HepG2 (cell line): ENCODE measurements around the gene AP3D1. TPM values are rescaled to one million over a fixed set of nuclear protein-coding genes. Genes with fewer than 3 reads are reported as not detected.

Experiments used
- AKAP8 ChIP-seq: sonication (generic); formaldehyde crosslinking; IDR thresholded peaks from 2 replicates; pipeline ENCODE4 v1.5.1; 2020; ENCODE audit warnings: mild to moderate bottlenecking, missing genetic modification reagents
- ATF1 ChIP-seq: IDR thresholded peaks from 2 replicates; pipeline ENCODE4 v1.6.1; 2016; ENCODE audit warnings: mild to moderate bottlenecking, control low read depth
- EP300 ChIP-seq, 3 experiments: sonication (generic) in 1 of 3; formaldehyde crosslinking in 1 of 3; IDR thresholded peaks; 2 replicates each; pipeline versions ENCODE4 v1.5.1 to v1.6.1; 2011 to 2020; ENCODE audit warnings: low read depth in 2 of 3, low read length in 2 of 3, borderline replicate concordance in 1 of 3, improper control_type of control experiment in 1 of 3, mild to moderate bottlenecking in 1 of 3, missing genetic modification reagents in 1 of 3, moderate library complexity in 1 of 3
- FOXJ3 ChIP-seq: sonication (generic); formaldehyde crosslinking; IDR thresholded peaks from 2 replicates; pipeline ENCODE4 v1.4.0; 2020; ENCODE audit warnings: missing genetic modification reagents, mild to moderate bottlenecking, borderline replicate concordance
- HHEX ChIP-seq: IDR thresholded peaks from 2 replicates; pipeline ENCODE4 v1.6.1; 2016; ENCODE audit warnings: control low read depth
- ISL2 ChIP-seq: sonication (generic); formaldehyde crosslinking; IDR thresholded peaks from 2 replicates; pipeline ENCODE4 v1.5.0; 2020; ENCODE audit warnings: missing genetic modification reagents
- JUNB ChIP-seq: sonication (generic); formaldehyde crosslinking; IDR thresholded peaks from 2 replicates; pipeline ENCODE4 v1.8.0; 2022; ENCODE audit warnings: missing genetic modification reagents, mild to moderate bottlenecking, borderline replicate concordance
- KLF6 ChIP-seq: IDR thresholded peaks from 2 replicates; pipeline ENCODE4 v1.8.0; 2016; ENCODE audit warnings: missing biosample characterization, missing genetic modification reagents
- PHF20 ChIP-seq: sonication (generic); formaldehyde crosslinking; IDR thresholded peaks from 2 replicates; pipeline ENCODE4 v1.5.0; 2020; ENCODE audit warnings: mild to moderate bottlenecking, missing genetic modification reagents
- RELA ChIP-seq: sonication (generic); formaldehyde crosslinking; IDR thresholded peaks from 2 replicates; pipeline ENCODE4 v1.4.0; 2020; ENCODE audit warnings: missing genetic modification reagents
- REXO4 ChIP-seq: sonication (generic); formaldehyde crosslinking; IDR thresholded peaks from 2 replicates; pipeline ENCODE4 v1.8.0; 2022; ENCODE audit warnings: missing genetic modification reagents, mild to moderate bottlenecking, borderline replicate concordance
- SP140L ChIP-seq: sonication (generic); formaldehyde crosslinking; IDR thresholded peaks from 2 replicates; pipeline ENCODE4 v1.4.0; 2020; ENCODE audit warnings: missing genetic modification reagents, borderline replicate concordance
- SRY ChIP-seq: sonication (generic); formaldehyde crosslinking; IDR thresholded peaks from 2 replicates; pipeline ENCODE4 v1.8.0; 2022; ENCODE audit warnings: mild to moderate bottlenecking, missing genetic modification reagents
- XBP1 ChIP-seq: sonication (generic); formaldehyde crosslinking; IDR thresholded peaks from 2 replicates; pipeline ENCODE4 v1.5.0; 2020; ENCODE audit warnings: missing genetic modification reagents
- ZMYM3 ChIP-seq: sonication (generic); formaldehyde crosslinking; IDR thresholded peaks from 2 replicates; pipeline ENCODE4 v1.5.1; 2020; ENCODE audit warnings: mild to moderate bottlenecking, missing genetic modification reagents
- ZNF550 ChIP-seq: sonication (generic); formaldehyde crosslinking; IDR thresholded peaks from 2 replicates; pipeline ENCODE4 v1.4.0; 2020; ENCODE audit warnings: mild to moderate bottlenecking, missing genetic modification reagents, borderline replicate concordance
- ZNF878 ChIP-seq: sonication (generic); formaldehyde crosslinking; IDR thresholded peaks from 2 replicates; pipeline ENCODE4 v1.8.1; 2023; ENCODE audit warnings: mild to moderate bottlenecking, missing genetic modification reagents, moderate library complexity
- ZSCAN20 ChIP-seq: sonication (generic); formaldehyde crosslinking; IDR thresholded peaks from 2 replicates; pipeline ENCODE4 v1.4.0; 2020; ENCODE audit warnings: missing genetic modification reagents, mild to moderate bottlenecking, borderline replicate concordance
- ZSCAN31 ChIP-seq: sonication (generic); formaldehyde crosslinking; IDR thresholded peaks from 2 replicates; pipeline ENCODE4 v1.5.0; 2020; ENCODE audit warnings: low read depth, mild to moderate bottlenecking, missing genetic modification reagents
- polyA plus RNA-seq, 8 experiments: library from polyadenylated mRNA; depleted of rRNA in 3 of 8; stranded (reverse) in 7 of 8; unstranded in 1 of 8; fragments of >200 nt; fragmentation: Illumina TruSeq in 4 of 8; extraction: Trizol in 4 of 8; gene quantifications; 2 replicates each; pipeline versions ENCODE4 v1.2.1 to v1.2.3, GENCODE V29; 2011 to 2016; ENCODE audit warnings: low read depth in 4 of 8, missing spikeins in 1 of 8, mixed read lengths in 1 of 8; ENCODE audit not compliant: insufficient read depth in 1 of 8
- total RNA-seq, 5 experiments: library from RNA; depleted of rRNA; stranded (reverse); fragments of >200 nt; fragmentation: Illumina TruSeq; extraction: Trizol; gene quantifications; 2 replicates each; pipeline ENCODE4 v1.2.3, GENCODE V29; 2016; ENCODE audit warnings: low read depth in 1 of 5
- TF ChIP-seq, protein P1 (sequence below): sonication (generic); formaldehyde crosslinking; IDR thresholded peaks from 2 replicates; pipeline ENCODE4 v1.9.0; 2021; ENCODE audit warnings: mild to moderate bottlenecking, missing genetic modification reagents
- TF ChIP-seq, protein P2 (sequence below): IDR thresholded peaks from 2 replicates; pipeline ENCODE4 v1.6.1; 2016; ENCODE audit warnings: missing compliant biosample characterization, missing genetic modification reagents, borderline replicate concordance

The AP3D1 gene
- total and polyA plus RNA-seq, 2 of the 13 experiments (the other 11 are each of a cell fraction or from before 2014, with no cell fraction given): 68.0 to 82.6 TPM

DNA sequence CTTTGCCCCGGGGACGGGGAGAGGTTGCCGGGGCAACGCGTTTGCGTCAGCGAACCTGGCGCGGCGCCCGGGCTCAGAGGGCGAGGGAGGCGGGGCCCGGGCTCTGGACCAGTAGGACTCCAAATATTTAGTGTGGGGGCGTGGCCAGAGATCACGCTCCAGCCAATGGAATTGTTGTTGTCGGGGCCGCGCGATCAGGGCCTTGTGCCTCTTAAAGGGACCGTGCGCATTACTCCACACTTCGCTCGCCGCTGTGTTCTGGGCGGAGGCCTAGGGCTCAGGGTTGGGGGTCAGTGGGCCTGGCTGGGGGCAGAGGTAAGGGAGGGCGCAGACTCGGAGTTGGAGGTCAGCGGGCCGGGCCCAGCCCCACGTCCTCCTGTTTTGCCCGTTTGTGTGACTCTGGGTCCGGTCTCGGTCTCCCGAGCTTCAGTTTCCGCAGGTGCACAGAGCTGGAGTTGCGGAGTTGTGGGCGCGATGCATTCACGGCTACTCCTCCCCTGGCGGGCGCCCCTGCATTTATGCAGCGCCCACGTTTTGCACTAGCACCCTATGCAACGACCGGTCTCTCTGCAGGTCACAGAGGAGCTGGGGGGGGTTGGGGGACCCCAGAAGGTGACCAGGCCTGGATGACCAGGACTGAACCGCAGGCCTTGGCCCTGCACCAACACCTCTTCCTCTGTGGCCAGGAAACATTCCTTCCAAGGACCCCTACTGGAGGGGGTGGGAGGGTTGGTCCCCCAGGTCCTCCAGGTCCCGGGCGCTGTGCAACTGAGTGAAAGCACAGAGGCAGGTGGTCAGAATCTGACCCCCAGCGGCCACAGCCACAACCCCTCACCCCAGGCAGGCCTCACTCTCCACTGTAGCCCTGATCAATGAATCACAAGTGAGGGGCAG lies 89.6 kb downstream of the AP3D1 start (continued):
- TF ChIP-seq, protein P1, sequence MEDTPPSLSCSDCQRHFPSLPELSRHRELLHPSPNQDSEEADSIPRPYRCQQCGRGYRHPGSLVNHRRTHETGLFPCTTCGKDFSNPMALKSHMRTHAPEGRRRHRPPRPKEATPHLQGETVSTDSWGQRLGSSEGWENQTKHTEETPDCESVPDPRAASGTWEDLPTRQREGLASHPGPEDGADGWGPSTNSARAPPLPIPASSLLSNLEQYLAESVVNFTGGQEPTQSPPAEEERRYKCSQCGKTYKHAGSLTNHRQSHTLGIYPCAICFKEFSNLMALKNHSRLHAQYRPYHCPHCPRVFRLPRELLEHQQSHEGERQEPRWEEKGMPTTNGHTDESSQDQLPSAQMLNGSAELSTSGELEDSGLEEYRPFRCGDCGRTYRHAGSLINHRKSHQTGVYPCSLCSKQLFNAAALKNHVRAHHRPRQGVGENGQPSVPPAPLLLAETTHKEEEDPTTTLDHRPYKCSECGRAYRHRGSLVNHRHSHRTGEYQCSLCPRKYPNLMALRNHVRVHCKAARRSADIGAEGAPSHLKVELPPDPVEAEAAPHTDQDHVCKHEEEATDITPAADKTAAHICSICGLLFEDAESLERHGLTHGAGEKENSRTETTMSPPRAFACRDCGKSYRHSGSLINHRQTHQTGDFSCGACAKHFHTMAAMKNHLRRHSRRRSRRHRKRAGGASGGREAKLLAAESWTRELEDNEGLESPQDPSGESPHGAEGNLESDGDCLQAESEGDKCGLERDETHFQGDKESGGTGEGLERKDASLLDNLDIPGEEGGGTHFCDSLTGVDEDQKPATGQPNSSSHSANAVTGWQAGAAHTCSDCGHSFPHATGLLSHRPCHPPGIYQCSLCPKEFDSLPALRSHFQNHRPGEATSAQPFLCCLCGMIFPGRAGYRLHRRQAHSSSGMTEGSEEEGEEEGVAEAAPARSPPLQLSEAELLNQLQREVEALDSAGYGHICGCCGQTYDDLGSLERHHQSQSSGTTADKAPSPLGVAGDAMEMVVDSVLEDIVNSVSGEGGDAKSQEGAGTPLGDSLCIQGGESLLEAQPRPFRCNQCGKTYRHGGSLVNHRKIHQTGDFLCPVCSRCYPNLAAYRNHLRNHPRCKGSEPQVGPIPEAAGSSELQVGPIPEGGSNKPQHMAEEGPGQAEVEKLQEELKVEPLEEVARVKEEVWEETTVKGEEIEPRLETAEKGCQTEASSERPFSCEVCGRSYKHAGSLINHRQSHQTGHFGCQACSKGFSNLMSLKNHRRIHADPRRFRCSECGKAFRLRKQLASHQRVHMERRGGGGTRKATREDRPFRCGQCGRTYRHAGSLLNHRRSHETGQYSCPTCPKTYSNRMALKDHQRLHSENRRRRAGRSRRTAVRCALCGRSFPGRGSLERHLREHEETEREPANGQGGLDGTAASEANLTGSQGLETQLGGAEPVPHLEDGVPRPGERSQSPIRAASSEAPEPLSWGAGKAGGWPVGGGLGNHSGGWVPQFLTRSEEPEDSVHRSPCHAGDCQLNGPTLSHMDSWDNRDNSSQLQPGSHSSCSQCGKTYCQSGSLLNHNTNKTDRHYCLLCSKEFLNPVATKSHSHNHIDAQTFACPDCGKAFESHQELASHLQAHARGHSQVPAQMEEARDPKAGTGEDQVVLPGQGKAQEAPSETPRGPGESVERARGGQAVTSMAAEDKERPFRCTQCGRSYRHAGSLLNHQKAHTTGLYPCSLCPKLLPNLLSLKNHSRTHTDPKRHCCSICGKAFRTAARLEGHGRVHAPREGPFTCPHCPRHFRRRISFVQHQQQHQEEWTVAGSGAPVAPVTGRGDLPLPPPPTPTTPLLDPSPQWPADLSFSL (CRISPR knock-in tag): no peak
- TF ChIP-seq SP140L (CRISPR knock-in tag) (no peak; the same call in 1 of the 2 replicates), HHEX (CRISPR knock-in tag) (no peak), ZMYM3 (CRISPR knock-in tag) (peak; percentile 82), EP300 (IDR thresholded peaks at IDR 0.05; ENCODE audit: low read depth in 2 of 2, low read length in 2 of 2) (peak; percentile 39 to 53; a peak in 3 of 4 replicates), EP300 (CRISPR knock-in tag; IDR thresholded peaks at IDR 0.05; ENCODE audit: borderline replicate concordance) (peak; percentile 29; the same call in 1 of the 2 replicates), FOXJ3 (CRISPR knock-in tag) (peak; percentile 29; the same call in 1 of the 2 replicates), KLF6 (CRISPR knock-in tag) (no peak), ZNF878 (CRISPR knock-in tag) (no peak), XBP1 (CRISPR knock-in tag) (no peak), ZNF550 (CRISPR knock-in tag) (no peak), ISL2 (CRISPR knock-in tag) (no peak), RELA (no peak), ZSCAN20 (no peak), JUNB (CRISPR knock-in tag) (no peak), PHF20 (CRISPR knock-in tag) (no peak; the same call in 1 of the 2 replicates), ZSCAN31 (CRISPR knock-in tag) (no peak), ATF1 (CRISPR knock-in tag) (no peak), REXO4 (peak; percentile 67; the same call in 1 of the 2 replicates), SRY (no peak; the same call in 1 of the 2 replicates), AKAP8 (CRISPR knock-in tag) (peak; percentile 28; the same call in 1 of the 2 replicates)
- TF ChIP-seq, protein P2, sequence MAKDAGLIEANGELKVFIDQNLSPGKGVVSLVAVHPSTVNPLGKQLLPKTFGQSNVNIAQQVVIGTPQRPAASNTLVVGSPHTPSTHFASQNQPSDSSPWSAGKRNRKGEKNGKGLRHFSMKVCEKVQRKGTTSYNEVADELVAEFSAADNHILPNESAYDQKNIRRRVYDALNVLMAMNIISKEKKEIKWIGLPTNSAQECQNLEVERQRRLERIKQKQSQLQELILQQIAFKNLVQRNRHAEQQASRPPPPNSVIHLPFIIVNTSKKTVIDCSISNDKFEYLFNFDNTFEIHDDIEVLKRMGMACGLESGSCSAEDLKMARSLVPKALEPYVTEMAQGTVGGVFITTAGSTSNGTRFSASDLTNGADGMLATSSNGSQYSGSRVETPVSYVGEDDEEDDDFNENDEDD (CRISPR knock-in tag): peak; percentile 38; the same call in 1 of the 2 replicates
